ENCODE measurements around the gene TAF4B.
"Not testable (repeated sequence)": the region's sequence is repeated elsewhere in the genome, so short reads cannot be mapped to it uniquely, and the experiment has no call there.

The TAF4B gene

DNA sequence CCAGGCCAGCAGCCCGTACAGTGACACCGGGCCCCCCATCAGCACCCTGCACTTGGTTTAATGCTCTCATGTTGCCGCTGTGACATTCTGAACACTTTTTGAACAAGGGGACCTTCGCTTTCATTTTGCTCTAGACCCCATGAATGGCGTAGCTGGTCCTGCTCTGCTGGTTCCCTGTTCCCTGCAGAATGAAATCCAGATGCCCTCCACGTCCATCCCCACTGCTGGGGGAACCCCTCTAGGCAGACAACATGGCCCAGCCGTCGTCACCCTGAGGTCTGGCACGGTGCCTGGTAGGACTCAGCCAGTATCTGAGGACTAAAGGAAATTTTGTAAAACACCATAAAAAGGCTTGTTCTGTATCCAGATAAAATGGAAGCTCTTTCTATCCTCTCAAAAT, 193.5 kb downstream of the TAF4B start:
- H3K4me3 ChIP-seq (ENCODE audit: low read depth, low read length) = no peak overlapping the region

DNA sequence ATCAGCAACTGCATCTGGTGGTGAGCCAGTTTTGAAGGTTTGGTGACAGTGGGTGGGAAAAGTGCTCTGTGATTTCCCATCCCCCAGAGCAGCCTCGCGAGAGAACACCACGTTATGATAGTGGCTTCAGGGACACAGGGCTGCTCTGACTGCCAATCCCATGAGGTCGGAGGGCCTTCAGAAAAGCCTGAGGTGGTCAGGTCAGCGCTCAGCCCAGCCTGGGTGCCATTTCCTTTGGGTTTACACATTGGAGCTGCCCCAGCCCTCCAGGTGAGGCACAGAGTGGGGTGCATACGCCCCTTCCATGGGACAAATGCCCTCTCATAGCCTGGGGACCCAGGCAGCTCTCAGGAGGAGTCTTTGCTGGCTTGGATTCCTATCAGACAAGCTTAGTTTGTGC, 195.3 kb downstream of the TAF4B start:
- H3K4me3 ChIP-seq (ENCODE audit: low read depth, low read length) = no peak overlapping the region

DNA sequence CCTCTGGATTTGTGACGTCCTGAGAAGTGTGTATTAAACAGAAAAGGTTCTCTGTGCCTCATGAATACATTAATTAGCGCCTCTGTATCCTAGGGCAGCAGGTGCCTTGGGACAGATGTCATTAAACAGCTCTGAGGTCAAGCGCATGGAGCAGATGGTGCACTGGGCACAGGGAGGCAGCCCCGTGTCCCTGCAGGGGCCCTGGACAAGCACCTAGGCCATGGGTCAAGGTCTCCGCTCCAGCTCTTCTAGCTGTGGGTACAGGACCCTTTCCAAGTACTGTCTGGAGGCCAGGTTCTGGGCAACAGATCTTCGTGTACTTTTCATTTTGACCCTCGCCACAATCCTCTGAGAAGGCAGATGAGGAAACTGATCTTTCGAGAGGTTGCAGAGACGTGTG, 195.7 kb downstream of the TAF4B start:
- H3K4me3 ChIP-seq (ENCODE audit: low read depth, low read length) = no peak overlapping the region

DNA sequence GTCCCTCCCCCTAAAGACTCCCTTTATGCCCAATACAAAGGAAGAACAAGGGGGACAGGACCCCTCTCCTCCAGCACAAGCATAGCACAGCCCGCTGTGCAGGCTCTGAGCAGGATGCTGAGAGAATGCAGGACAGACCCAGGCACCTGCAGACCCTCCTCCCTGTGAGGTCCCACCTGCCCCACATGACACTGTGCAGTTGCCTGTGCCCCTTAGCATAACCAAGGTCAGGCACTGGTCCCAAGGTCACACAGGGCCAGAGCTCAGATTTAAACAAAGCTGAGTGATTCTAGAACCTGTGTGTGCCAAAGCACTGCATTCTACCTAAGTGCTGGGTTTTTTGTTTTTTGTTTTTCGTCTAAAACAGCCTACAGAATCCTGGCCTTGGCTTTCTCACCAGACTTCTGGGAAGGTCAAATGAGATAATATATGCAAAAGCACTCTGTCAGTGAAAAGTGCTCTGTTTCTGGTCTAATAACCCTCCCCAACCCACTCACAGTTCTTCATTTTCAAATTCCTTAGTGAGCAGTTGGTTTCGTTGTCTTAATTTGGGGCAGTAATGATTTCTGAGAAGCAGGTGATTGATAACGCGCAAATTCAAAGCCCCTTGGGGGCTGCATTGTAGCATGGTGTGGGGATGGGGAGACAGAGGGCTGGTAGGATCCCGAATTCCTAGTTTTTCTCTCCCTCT, 196.4 kb downstream of the TAF4B start:
- no peak overlapping the region for H3K4me3 ChIP-seq (ENCODE audit: low read depth, low read length)

DNA sequence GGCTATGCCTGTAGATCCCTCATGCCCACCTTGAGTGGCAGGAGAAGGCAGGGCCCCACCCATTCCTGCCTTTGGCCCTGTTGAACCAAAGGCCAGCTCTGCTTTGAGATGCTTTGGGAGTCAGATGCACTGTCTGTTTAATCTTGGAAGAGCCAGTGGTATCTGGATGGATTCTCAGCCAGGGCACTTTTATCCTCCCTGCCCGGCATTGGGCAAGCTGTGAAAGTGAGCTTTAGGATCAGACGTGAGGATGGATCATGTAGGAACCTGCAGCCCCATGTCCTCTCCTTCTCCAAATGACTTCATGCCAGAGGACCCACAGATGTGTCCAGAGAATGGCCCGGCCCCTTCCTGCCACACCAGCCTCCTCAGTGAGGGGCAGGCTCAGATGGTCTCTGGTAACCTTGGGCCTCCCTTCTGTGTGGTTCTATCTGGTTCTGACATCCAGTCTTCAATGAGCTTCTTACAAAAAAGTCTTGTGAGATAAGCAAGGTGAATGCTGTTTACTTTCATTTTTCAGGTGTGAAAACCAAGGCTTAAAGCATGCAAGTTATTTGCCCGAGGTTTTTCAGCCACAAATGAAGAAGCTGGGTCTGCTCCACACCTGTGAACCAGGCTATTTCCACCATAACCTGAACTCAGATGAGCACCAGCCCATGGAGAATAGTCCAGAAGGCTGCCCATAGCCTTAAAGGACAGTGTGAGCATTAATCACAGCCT, 198.3 kb downstream of the TAF4B start:
- H3K4me3 ChIP-seq (ENCODE audit: low read depth, low read length) = no peak overlapping the region

DNA sequence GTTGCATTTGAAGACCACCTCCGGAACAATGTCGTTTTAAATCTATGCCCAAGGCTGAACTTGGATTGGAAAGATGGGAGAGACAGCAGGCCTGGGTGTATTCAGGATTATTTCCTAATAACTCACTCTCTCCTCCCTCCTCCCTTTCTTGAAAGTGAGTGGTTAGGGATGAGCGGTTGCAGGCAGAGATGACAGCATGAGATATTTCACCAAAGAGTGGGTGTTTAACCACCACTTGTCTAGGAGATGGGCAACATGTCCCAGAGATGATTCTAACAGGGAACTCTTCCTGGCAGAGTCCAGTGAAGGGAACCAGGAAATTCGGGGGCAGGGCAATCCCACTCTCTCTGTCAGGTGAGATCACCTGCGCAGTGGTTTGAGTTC, 198.9 kb downstream of the TAF4B start:
- no peak overlapping the region for H3K4me3 ChIP-seq (ENCODE audit: low read depth, low read length)

DNA sequence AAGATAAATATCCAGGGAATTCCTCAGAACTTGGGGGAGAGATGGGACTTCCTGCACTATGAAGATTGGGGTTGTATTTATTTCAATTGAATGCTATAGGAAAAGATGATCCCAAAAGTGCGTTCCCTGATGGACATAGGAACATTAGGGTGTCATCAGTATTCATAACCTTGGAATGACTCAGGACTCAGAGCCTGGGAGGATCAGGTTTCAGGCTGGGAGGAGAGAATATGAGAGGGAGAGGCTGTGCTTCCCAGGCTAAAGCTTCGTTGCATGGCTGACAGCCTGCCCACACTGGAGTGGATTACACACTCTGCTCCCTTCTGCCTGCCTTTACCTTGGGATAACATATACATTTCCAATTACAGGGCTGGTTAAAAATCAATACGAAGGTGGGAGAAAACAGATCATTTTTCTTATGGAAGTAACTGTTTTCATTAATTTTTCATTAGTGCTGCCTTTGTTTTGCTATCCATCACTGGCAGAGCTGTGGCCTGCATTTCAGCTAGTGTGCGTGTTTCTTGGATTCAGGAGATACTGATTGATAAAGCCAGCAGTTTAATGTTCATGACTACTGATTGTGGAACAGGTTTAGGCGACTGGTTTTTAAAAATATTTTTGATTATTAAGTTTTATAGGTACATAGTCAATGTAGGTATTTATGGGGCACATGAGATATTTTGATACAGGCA, 203.4 kb downstream of the TAF4B start:
- no peak overlapping the region for H3K4me3 ChIP-seq (ENCODE audit: low read depth, low read length)

DNA sequence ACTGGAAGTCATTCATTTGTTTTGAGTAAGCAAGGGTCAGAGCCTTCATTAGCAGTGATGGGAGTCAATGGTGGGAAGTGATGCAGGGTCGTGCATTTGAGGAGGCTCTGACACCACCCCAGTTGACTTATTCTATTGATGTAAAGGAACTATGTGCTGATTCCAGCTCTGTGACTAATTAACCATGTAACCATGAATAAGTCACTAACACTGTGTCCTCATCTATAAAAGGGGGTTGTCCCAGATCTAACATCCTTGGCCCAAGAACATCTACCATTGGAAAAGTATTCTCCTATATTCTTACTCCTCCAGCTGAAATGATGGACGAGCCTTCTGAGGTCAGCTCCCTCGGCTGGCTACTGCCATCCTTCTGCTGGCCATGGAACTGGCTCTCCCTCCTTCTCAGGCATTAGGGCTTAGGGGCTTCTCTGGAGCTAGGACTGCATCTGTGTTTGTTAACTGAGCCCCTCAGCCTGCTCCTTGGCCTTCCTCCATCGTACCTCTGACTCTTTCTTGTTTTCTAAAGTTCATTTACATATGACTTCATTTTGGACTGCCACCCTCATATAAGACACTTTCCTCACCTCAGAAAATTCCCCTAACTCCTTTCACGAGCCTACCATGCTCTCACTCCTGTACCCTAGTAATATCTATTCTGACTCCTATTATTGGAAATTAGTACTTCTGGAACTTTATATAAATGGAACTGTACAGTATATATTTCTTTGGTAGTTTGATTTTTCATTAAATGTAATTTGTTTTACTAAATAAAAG, 206.6 kb downstream of the TAF4B start:
- no peak overlapping the region for H3K4me3 ChIP-seq (ENCODE audit: low read depth, low read length)

DNA sequence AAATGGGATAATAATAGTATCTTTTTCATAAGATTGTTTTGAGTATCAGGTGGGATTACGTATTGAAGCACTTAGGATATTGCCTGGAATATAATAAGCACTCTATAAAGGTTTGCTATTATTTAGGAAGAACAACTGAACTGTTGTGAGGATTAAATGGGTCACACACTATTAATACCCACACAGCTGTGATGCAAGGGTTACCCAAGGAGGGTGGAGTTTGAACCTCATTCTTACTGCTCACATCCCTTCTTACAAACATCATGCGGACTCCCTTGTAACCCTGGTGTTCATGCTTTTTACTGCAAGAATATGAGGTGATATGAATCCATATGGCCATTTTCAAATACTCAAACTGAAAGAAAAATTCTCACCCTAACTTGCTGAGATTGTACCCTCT, 208.6 kb downstream of the TAF4B start:
- no peak overlapping the region for H3K4me3 ChIP-seq (ENCODE audit: low read depth, low read length)

DNA sequence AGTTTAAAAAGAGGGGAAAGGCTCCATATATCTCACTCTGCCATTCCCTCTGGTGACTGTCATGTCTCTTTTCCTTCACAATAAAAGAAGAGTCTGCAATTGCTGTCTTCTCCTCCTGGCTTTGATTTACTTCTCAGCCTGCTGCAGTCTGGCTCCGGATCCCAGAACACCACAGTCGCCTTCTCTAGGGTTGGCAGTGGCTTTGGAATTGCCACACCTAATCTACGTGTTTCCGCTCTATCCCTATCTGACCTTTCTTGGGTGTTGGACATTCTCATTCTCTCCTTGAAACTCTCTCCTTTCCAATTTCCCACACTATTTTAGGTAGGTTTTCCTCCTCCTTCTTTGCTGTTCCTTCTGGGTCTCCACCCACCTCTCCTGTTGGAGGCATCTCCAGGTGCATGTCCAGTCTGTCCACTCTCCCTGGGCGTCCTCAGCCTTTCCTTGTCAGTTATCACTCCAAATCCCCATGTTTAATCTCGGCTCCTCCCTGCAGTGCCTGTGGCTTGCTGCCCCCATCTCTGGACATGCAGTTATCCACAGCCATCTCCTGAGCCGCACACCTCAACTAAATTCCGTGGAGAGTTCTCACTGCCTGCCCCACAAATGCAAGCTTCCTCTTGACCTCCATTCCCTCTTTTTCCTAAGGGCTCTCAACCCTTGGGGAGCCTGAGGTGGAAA, 209.3 kb downstream of the TAF4B start:
- no peak overlapping the region for H3K4me3 ChIP-seq (ENCODE audit: low read depth, low read length)

DNA sequence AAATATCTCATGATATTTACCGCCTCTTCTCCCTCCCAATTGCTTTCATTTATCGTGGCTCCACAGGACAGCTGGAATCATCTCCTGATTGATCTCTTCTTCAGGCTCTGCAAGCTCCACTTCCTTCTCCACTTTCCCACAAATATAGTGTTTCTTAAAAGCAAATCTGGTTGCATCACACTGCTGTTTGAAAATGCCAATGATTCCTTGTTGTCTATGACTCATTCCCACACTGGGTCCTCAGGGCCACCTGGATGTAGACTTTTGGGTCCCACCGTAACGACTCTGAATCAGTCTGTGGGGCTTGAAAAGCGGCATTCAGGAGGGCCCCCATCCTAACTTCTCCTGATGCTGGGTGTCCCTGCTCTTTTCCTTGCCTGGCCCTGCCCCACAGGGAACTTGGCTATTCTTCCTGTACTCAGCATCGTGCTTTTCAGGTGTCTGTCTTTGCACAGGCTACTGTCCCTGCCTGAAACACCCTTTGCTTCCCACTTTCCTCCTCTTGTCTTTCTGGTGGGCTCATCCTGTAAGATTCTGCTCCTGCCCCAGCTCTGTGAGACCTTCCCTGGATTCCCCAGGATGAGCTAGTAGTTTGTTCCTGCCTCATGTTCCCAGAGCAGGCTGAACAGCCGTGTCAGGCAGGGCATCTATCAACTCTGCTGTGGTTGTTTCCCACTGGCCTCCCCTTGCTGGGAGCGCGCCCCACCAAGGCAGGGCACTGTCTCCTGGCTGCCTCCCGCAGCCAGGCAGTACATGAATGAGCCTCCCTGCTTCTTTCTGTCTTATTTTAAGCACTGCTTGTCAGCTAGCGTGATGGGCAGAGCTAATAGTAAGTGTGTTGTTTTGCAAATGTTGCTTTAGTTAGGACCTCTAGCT, 210.2 kb downstream of the TAF4B start:
- no peak overlapping the region for H3K4me3 ChIP-seq (ENCODE audit: low read depth, low read length)

DNA sequence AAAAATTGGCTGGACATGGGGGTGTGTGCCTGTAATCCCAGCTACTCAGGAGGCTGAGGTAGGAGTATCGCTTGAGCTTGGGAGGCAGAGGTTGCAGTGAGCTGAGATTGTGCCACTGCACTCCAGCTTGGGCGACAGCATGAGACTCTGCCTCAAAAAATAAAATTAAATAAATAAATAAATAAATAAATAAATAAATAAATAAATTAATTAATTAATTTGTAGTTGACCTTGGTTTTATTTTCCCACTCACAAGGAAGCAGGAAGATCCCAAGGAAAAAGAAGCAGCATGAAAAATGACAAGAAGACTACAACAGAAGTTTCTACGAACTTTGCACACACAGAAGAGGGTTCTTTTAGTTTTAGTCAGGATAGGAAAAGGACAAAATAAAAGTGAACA, 211.4 kb downstream of the TAF4B start:
- not testable (repeated sequence) for H3K4me3 ChIP-seq (ENCODE audit: low read depth, low read length)

DNA sequence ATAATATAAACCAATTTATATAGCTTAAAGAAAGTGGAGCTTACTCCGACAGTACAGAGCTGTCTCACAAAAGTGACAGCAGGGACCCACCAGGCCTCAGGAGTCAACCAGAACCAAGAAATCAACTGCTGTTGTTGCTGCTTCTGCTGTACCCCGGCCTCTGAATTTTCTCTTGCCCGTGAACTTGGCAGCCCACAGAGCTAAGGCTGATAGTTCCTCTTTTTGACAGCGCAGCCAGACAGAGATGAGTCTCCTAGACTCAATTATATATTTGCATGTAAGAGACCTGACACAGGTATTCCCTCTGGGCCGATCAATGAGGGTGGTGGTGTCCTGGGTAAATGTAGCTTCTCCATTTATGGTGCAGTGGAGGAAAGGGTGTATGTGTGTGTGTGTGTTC, 212.7 kb downstream of the TAF4B start:
- H3K4me3 ChIP-seq (ENCODE audit: low read depth, low read length) = no peak overlapping the region

DNA sequence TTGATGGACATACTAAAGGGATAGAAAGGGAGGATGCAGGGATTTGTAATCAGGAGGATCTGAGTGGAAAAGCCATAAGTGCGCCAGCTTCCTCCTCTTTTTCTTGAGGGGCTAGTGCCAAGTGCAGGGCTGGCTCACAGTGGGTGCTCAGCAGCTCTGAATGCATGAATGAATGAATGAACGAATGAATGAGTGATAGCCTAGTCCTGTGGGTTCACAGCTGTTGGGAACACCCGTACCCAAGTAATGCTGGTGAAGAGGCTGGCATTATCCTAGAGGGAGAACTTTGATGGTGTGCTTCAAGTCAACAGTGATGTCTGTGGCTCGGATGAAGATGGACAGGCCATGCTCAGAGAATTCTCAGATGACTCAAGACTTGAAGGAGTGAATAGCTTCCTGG, 213.3 kb downstream of the TAF4B start:
- H3K4me3 ChIP-seq (ENCODE audit: low read depth, low read length) = no peak overlapping the region

DNA sequence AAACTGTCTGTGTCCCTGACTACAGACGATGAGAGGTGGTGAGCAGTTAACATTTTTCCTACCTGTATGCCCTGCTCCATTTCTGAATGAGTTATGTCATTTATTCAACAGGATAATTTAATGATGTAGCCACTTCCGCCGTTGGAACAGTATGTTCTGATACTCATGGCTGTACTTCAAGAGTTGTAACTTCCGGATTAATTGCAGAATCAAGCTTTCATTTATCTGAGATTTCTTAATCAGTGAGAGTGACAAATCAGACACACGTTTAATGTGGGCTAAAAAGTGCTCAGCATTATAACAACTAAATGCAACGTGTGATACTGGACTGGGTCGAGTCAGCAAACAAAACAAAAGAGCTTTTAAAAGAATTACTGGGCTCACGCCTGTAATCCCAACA, 214.4 kb downstream of the TAF4B start:
- H3K4me3 ChIP-seq (ENCODE audit: low read depth, low read length) = no peak overlapping the region
